ENCODE results near the gene RIMOC1. TPM values are rescaled to one million over a fixed set of nuclear protein-coding genes. Genes with fewer than 3 reads are reported as not detected.
"Not testable (repeated sequence)": the region's sequence is repeated elsewhere in the genome, so short reads cannot be mapped to it uniquely, and the experiment has no call there.

The RIMOC1 gene
- total RNA-seq, 1 donor from 2014 or later = 47.7 TPM

DNA sequence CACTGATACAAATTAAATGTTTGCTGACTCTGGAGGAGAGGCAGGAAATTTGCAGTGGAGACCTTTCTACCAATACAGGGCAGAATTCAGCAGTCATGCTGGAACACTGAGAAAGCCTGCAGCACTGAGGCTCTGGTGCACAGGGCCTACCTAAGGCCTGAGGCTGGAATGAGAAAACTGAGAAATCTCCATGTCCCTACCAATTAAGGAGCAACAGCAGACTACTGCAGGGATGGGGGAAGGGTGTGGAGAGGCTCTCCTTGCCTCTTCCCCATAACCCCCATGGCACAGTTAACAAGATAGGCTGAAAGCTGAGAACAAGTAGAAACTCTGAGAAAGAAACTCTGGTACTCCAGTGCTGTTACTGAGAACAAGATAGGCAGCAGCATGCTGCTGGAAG, 31.4 kb downstream of the RIMOC1 start:
- Mint-ChIP-seq H3K4me1 (no peaks in the 10 kb centered on the region), H3K4me3 (no peak overlapping the region), H3K27ac (ENCODE audit: unreplicated experiment) (no peak overlapping the region), H3K27me3 (ENCODE audit: low read depth) (no peaks in the 10 kb centered on the region), H3K36me3 (ENCODE audit: low read depth) (peaks cover 12% of the 10 kb centered on the region), H3K9me3 (peaks cover 3% of the 10 kb centered on the region)
- no peak for DNase-seq (ENCODE audit: low read depth, low spot score)
- TF ChIP-seq, protein P1, sequence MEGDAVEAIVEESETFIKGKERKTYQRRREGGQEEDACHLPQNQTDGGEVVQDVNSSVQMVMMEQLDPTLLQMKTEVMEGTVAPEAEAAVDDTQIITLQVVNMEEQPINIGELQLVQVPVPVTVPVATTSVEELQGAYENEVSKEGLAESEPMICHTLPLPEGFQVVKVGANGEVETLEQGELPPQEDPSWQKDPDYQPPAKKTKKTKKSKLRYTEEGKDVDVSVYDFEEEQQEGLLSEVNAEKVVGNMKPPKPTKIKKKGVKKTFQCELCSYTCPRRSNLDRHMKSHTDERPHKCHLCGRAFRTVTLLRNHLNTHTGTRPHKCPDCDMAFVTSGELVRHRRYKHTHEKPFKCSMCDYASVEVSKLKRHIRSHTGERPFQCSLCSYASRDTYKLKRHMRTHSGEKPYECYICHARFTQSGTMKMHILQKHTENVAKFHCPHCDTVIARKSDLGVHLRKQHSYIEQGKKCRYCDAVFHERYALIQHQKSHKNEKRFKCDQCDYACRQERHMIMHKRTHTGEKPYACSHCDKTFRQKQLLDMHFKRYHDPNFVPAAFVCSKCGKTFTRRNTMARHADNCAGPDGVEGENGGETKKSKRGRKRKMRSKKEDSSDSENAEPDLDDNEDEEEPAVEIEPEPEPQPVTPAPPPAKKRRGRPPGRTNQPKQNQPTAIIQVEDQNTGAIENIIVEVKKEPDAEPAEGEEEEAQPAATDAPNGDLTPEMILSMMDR (conservative IDR thresholded peaks at IDR 0.05) = no peak

DNA sequence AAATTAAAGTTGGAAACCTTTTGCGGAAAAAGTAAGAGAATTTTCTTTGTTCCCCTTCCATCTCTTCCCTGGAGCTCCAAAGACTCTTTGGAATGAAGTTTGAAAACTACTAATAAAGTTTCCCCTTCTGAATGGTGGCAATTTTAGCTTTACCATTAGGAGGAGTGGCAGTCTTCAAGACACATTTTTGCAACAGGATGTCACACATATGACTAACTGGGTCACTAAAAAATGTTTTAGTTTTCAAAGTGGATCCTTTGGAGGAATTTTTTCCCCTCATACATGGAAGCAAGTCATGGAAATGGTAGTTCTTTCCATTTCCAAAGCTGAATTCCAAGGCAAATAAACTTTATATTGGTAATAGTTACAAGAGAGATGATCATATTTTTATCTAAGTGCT, 36.5 kb downstream of the RIMOC1 start:
- DNase-seq (ENCODE audit: low read depth, low spot score) = no peak
- TF ChIP-seq, protein P1 (conservative IDR thresholded peaks at IDR 0.05) = no peak
- no peak overlapping the region for H3K27ac Mint-ChIP-seq (ENCODE audit: unreplicated experiment)

DNA sequence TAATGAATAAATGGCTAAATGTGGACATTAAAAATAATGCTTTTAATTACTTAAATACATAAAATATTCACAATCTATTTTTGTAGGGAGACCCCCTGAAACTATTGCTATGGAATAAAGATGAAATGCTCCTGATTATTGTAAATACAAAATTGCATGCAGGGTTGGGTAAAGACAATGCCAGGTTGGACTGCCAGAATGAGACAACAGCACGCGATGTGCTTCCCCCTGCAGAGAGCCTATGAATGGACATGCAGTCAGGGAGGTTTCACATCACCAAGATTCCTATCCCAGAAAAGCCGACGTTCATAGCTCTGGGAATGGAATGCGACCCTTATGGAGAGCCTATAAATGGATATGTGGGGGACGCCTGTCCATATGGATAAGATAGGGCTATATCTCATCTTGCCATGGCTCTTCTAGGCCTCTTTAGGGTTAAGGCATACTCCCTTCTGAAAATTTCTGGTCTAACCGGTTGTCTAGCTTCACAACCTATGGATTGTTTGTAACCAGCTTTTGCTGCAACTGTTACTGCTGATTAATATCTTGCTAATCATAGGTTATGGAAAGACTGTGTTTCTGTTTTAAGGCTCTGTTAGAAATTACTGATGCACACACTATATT, 41.3 kb downstream of the RIMOC1 start:
- not testable (repeated sequence) for H3K27me3 Mint-ChIP-seq (ENCODE audit: low read depth); H3K27ac Mint-ChIP-seq (ENCODE audit: unreplicated experiment); H3K9me3 Mint-ChIP-seq; DNase-seq (ENCODE audit: low read depth, low spot score); H3K4me3 Mint-ChIP-seq; H3K36me3 Mint-ChIP-seq (ENCODE audit: low read depth); H3K4me1 Mint-ChIP-seq

More for the DNA sequence above, 36.5 kb downstream of the RIMOC1 start:
- H3K4me3 Mint-ChIP-seq = no peak overlapping the region
- no peaks in the 10 kb centered on the region for H3K36me3 Mint-ChIP-seq (ENCODE audit: low read depth)
- H3K27me3 Mint-ChIP-seq (ENCODE audit: low read depth) = no peaks in the 10 kb centered on the region
- H3K9me3 Mint-ChIP-seq = no peaks in the 10 kb centered on the region
- H3K4me1 Mint-ChIP-seq = no peaks in the 10 kb centered on the region

DNA sequence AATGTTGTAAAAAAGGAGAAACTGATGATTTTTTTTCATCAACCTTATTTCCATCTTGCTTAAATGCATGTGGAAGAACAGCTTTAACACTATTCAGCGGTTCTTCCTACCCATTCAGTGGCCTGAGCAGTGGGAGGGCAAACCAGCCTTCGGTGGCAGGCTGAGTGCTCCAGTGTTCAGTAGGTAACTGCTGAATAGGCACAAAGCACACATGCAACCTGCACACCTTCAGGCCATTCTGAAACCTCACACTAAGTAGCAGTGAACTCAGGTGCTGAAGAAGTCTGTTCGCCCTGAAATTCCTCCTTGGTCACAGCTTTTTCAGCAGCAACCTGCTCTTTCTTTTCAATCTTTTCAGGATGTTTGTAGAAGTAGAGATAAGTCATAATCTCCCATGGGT, 47.1 kb downstream of the RIMOC1 start:
- no peak overlapping the region for H3K27ac Mint-ChIP-seq (ENCODE audit: unreplicated experiment)
- H3K4me3 Mint-ChIP-seq = no peak overlapping the region
- TF ChIP-seq, protein P1 (conservative IDR thresholded peaks at IDR 0.05) = no peak
- no peaks in the 10 kb centered on the region for H3K36me3 Mint-ChIP-seq (ENCODE audit: low read depth)
- DNase-seq (ENCODE audit: low read depth, low spot score) = no peak
- peaks cover 9% of the 10 kb centered on the region for H3K9me3 Mint-ChIP-seq
- H3K27me3 Mint-ChIP-seq (ENCODE audit: low read depth) = no peaks in the 10 kb centered on the region
- H3K4me1 Mint-ChIP-seq = no peaks in the 10 kb centered on the region

Other genes with a start within 250 kb of the RIMOC1 start
- 30.2 and 33.0 TPM in 2 replicates for gene OXCT1, start 33.9 kb upstream of the RIMOC1 start, total RNA-seq
- 9.1 and 10.1 TPM in 2 replicates for gene FBXO4, start 20.9 kb downstream of the RIMOC1 start, total RNA-seq

Data from neural crest cell (in vitro differentiated cells).